ENCODE measurements around the gene KCNMA1.

DNA sequence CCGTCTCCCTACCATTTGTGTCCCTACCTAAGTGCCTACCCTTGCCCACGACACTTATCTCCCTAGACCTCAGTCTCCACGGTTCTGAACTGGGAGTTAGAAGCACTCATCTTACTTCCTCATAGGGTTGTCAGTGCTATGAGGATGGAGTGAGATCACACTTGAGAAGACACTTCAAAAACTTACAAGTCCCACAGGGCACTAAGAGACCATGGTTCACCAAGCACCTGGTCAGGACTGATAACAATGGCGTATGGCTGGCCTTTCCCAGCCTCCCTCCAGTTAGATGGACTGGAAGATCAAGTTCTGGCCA, 43.2 kb downstream of the KCNMA1 start:
- TF ChIP-seq, protein P1, sequence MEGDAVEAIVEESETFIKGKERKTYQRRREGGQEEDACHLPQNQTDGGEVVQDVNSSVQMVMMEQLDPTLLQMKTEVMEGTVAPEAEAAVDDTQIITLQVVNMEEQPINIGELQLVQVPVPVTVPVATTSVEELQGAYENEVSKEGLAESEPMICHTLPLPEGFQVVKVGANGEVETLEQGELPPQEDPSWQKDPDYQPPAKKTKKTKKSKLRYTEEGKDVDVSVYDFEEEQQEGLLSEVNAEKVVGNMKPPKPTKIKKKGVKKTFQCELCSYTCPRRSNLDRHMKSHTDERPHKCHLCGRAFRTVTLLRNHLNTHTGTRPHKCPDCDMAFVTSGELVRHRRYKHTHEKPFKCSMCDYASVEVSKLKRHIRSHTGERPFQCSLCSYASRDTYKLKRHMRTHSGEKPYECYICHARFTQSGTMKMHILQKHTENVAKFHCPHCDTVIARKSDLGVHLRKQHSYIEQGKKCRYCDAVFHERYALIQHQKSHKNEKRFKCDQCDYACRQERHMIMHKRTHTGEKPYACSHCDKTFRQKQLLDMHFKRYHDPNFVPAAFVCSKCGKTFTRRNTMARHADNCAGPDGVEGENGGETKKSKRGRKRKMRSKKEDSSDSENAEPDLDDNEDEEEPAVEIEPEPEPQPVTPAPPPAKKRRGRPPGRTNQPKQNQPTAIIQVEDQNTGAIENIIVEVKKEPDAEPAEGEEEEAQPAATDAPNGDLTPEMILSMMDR (IDR thresholded peaks at IDR 0.05) = no peak
- no peak for TF ChIP-seq POLR2AphosphoS5 (IDR thresholded peaks at IDR 0.05)
- TF ChIP-seq EP300 (IDR thresholded peaks at IDR 0.05) = no peak
- no peak for TF ChIP-seq POLR2A (IDR thresholded peaks at IDR 0.05; ENCODE audit: low read depth)
